Hepatocyte (in vitro differentiated cells): ENCODE results near the gene BST2. TPM values are rescaled to one million over a fixed set of nuclear protein-coding genes. Genes with fewer than 3 reads are reported as not detected.

Source experiments
- DNase-seq: peaks from one replicate; pipeline ENCODE4 v3.0.0-alpha.2; 2016; ENCODE audit warnings: low spot score
- H2AFZ ChIP-seq: fragments of 200-600 bp; sonication (generic); 2 replicates; pipeline ENCODE4 v1.6.0; 2016; ENCODE audit warnings: antibody characterized with exemption, mild to moderate bottlenecking
- H3K27ac ChIP-seq: fragments of 200-600 bp; sonication (generic); 2 replicates; pipeline ENCODE4 v1.5.1; 2016; ENCODE audit warnings: mild to moderate bottlenecking
- H3K27me3 ChIP-seq: fragments of 200-600 bp; sonication (generic); 2 replicates; pipeline ENCODE4 v1.6.1; 2016
- H3K36me3 ChIP-seq: fragments of 200-600 bp; sonication (generic); replicated peaks from 2 replicates; pipeline ENCODE4 v1.5.1; 2016; ENCODE audit warnings: low read depth; ENCODE audit not compliant: insufficient read depth
- H3K4me1 ChIP-seq: fragments of 200-600 bp; sonication (generic); 2 replicates; pipeline ENCODE4 v1.5.1; 2016; ENCODE audit warnings: mild to moderate bottlenecking, moderate library complexity; ENCODE audit not compliant: insufficient read depth
- H3K4me2 ChIP-seq: fragments of 200-600 bp; sonication (generic); 2 replicates; pipeline ENCODE4 v1.6.0; 2016
- H3K4me3 ChIP-seq: fragments of 200-600 bp; sonication (generic); 2 replicates; pipeline ENCODE4 v1.5.1; 2016; ENCODE audit warnings: mild to moderate bottlenecking
- H3K79me2 ChIP-seq: fragments of 200-600 bp; sonication (generic); 2 replicates; pipeline ENCODE4 v1.6.0; 2017; ENCODE audit warnings: mild to moderate bottlenecking
- H3K9me2 ChIP-seq: fragments of 200-600 bp; sonication (generic); replicated peaks from 2 replicates; pipeline ENCODE4 v1.6.0; 2017; ENCODE audit warnings: mild to moderate bottlenecking; ENCODE audit not compliant: insufficient read depth
- H3K9me3 ChIP-seq: fragments of 200-600 bp; sonication (generic); 2 replicates; pipeline ENCODE4 v1.5.1; 2016; ENCODE audit warnings: low read depth, mild to moderate bottlenecking
- H4K20me1 ChIP-seq: fragments of 200-600 bp; sonication (generic); 2 replicates; pipeline ENCODE4 v1.6.0; 2016; ENCODE audit warnings: mild to moderate bottlenecking; ENCODE audit not compliant: insufficient read depth, poor library complexity, severe bottlenecking
- EZH2 ChIP-seq: fragments of 200-600 bp; sonication (generic); IDR thresholded peaks from 2 replicates; pipeline ENCODE4 v1.6.1; 2016; ENCODE audit warnings: antibody characterized with exemption, mild to moderate bottlenecking, borderline replicate concordance
- EZH2phosphoT487 ChIP-seq: fragments of 200-600 bp; sonication (generic); IDR thresholded peaks from one replicate; pipeline ENCODE4 v1.6.1; 2018; ENCODE audit warnings: antibody characterized with exemption, mild to moderate bottlenecking, low read depth, moderate library complexity; ENCODE audit not compliant: unreplicated experiment, severe bottlenecking
- WGBS: methylation state at CpG from one replicate; pipeline ENCODE4 v1.1.6; 2016; ENCODE audit warnings: low lambda C conversion rate; ENCODE audit errors: missing lambda C conversion rate; 5-methylcytosine and 5-hydroxymethylcytosine counted together
- polyA plus RNA-seq: library from polyadenylated mRNA; unstranded; fragments of >200 nt; fragmentation: Nextera tagmentation; extraction: Ambion mirVana; gene quantifications from 2 replicates; pipeline ENCODE4 v1.2.1, GENCODE V29; 2016
- total RNA-seq: library from RNA; depleted of rRNA; stranded (reverse); fragments of >200 nt; gene quantifications from 2 replicates; pipeline ENCODE4 v1.2.3, GENCODE V29; 2014
- TF ChIP-seq, protein P1 (sequence below): fragments of 200-600 bp; sonication (generic); IDR thresholded peaks from 2 replicates; pipeline ENCODE4 v1.5.1; 2016; ENCODE audit warnings: antibody characterized with exemption, mild to moderate bottlenecking; ENCODE audit not compliant: poor library complexity

BST2 gene
- total and polyA plus RNA-seq, 2 experiments from 2014 or later, result 43.2 to 129 TPM

DNA sequence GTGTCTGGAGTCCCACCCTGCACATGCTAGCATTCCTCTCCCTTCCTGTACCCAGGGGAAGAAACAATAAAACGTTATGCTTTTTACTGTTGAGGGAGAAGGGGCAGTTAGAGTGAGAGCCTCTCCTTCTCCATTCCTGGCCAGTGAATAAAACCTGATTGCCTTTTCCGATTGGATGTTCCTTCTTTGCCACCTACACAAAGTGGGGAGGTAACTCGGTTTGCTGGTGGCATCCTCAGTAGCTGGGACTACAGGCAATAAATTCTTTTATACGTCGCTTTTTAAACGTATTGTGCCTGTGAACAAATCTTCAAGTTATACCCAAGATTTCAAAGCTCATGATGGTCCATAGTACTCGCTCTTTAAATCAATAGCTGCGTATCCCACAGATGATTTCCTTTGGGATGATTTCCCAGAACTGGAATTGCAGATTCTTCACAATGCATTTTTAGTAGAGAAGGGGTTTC, 13.8 kb upstream of the BST2 start:
- Histone ChIP-seq H4K20me1 (no peaks in the 10 kb centered on the region), H3K4me1 (peaks cover 12% of the 10 kb centered on the region), H3K9me3 (no peaks in the 10 kb centered on the region), H3K4me3 (peak overlapping the region; percentile 13), H3K9me2 (no peaks in the 10 kb centered on the region), H3K36me3 (no peaks in the 10 kb centered on the region), H3K27ac (peak overlapping the region; percentile 76), H3K4me2 (peak overlapping the region; percentile 75), H3K79me2 (peaks cover 2% of the 10 kb centered on the region), H3K27me3 (no peaks in the 10 kb centered on the region), H2AFZ (peak overlapping the region; percentile 64)
- no peak for DNase-seq
- TF ChIP-seq, protein P1, sequence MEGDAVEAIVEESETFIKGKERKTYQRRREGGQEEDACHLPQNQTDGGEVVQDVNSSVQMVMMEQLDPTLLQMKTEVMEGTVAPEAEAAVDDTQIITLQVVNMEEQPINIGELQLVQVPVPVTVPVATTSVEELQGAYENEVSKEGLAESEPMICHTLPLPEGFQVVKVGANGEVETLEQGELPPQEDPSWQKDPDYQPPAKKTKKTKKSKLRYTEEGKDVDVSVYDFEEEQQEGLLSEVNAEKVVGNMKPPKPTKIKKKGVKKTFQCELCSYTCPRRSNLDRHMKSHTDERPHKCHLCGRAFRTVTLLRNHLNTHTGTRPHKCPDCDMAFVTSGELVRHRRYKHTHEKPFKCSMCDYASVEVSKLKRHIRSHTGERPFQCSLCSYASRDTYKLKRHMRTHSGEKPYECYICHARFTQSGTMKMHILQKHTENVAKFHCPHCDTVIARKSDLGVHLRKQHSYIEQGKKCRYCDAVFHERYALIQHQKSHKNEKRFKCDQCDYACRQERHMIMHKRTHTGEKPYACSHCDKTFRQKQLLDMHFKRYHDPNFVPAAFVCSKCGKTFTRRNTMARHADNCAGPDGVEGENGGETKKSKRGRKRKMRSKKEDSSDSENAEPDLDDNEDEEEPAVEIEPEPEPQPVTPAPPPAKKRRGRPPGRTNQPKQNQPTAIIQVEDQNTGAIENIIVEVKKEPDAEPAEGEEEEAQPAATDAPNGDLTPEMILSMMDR, result no peak
- TF ChIP-seq EZH2phosphoT487, result no peak
- no peak for TF ChIP-seq EZH2
- WGBS, result 32% methylated on average over 8 of the region's 8 CpGs

GRCh38 chr19:17418710-17419109, 13.3 kb upstream of the BST2 start:
- no peaks in the 10 kb centered on the region for H3K9me3 ChIP-seq
- no peaks in the 10 kb centered on the region for H4K20me1 ChIP-seq
- peak overlapping the region; percentile 13 for H3K4me3 ChIP-seq
- peaks cover 2% of the 10 kb centered on the region for H3K79me2 ChIP-seq
- no peaks in the 10 kb centered on the region for H3K27me3 ChIP-seq
- 40% methylated on average over 3 of the region's 3 CpGs for whole genome bisulfite sequencing
- no peaks in the 10 kb centered on the region for H3K36me3 ChIP-seq
- no peak for DNase-seq
- no peaks in the 10 kb centered on the region for H3K9me2 ChIP-seq
- TF ChIP-seq, protein P1, result no peak
- TF ChIP-seq EZH2 (no peak), EZH2phosphoT487 (no peak)
- peak overlapping the region; percentile 75 for H3K4me2 ChIP-seq
- peak overlapping the region; percentile 64 for H2AFZ ChIP-seq
- H3K4me1 ChIP-seq, result peaks cover 12% of the 10 kb centered on the region
- peak overlapping the region; percentile 76 for H3K27ac ChIP-seq

- no peaks in the 10 kb centered on the region for H3K36me3 ChIP-seq
- peak overlapping the region; percentile 14 for H3K4me3 ChIP-seq
- no peaks in the 10 kb centered on the region for H4K20me1 ChIP-seq
- H3K4me2 ChIP-seq, result peak overlapping the region; percentile 79
- H3K27ac ChIP-seq, result peak overlapping the region; percentile 60
- H3K79me2 ChIP-seq, result no peaks in the 10 kb centered on the region
- no peaks in the 10 kb centered on the region for H3K9me2 ChIP-seq
- WGBS, result 27% methylated on average over 6 of the region's 6 CpGs
- H3K4me1 ChIP-seq, result peaks cover 17% of the 10 kb centered on the region
- no peaks in the 10 kb centered on the region for H3K9me3 ChIP-seq
- DNase-seq, result no peak
- TF ChIP-seq, protein P1, result no peak
- no peak for TF ChIP-seq EZH2
- H3K27me3 ChIP-seq, result no peaks in the 10 kb centered on the region
- H2AFZ ChIP-seq, result peak overlapping the region; percentile 61
Observed at GRCh38 chr19:17415121-17415520, 9.7 kb upstream of the BST2 start.

DNA sequence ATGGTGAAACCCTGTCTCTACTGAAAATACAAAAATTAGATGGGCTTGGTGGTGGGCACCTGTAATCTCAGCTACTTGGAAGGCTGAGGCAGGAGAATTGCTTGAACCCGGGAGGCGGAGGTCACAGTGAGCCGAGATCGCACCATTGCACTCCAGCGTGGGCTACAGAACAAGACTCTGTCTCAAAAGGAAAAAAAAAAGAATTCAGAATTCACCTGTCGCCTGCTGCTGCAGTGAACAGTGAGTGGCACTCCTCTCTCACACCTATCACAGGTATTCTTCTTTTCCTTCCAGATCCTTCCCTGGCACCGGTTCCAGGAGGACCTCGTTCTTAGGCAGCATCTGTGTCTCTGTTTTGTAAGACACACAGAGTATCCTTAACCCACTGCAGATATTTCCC, 8.7 kb upstream of the BST2 start:
- Histone ChIP-seq H3K9me3 (no peaks in the 10 kb centered on the region), H3K79me2 (no peaks in the 10 kb centered on the region), H3K4me3 (no peak overlapping the region), H4K20me1 (no peaks in the 10 kb centered on the region), H3K4me1 (peaks cover 15% of the 10 kb centered on the region), H3K27ac (no peak overlapping the region), H3K27me3 (no peaks in the 10 kb centered on the region), H3K4me2 (no peak overlapping the region), H3K36me3 (no peaks in the 10 kb centered on the region), H3K9me2 (no peaks in the 10 kb centered on the region), H2AFZ (no peak overlapping the region)
- no peak for DNase-seq
- TF ChIP-seq, protein P1, result no peak
- TF ChIP-seq EZH2, result no peak
- WGBS, result 79% methylated on average over 8 of the region's 8 CpGs
